Bronchial epithelial cell (primary cell): ENCODE measurements around the gene REM2. TPM values are rescaled to one million over a fixed set of nuclear protein-coding genes. Genes with fewer than 3 reads are reported as not detected.
A peak's percentile ranks its signal among the peaks of the same experiment; 100 is the strongest.

ENCODE experiments used
- DNase-seq: peaks from one replicate; pipeline ENCODE4 v3.0.0-alpha.2; 2010; ENCODE audit warnings: low read depth
- FAIRE-seq: peaks from 2 replicates; lab custom pipeline; 2011; peaks lifted over from hg19 to GRCh38; lab: Jason Lieb, UNC
- H3K27me3 ChIP-seq: 2 replicates; pipeline ENCODE4 v1.5.1; 2011; ENCODE audit warnings: low read length; ENCODE audit not compliant: control insufficient read depth, insufficient read depth
- H3K36me3 ChIP-seq: 2 replicates; pipeline ENCODE4 v1.5.1; 2011; ENCODE audit warnings: low read length; ENCODE audit not compliant: control insufficient read depth, insufficient read depth
- H3K4me3 ChIP-seq: 2 replicates; pipeline ENCODE4 v1.5.1; 2011; ENCODE audit warnings: mild to moderate bottlenecking, low read depth, low read length, control low read depth
- total RNA-seq: library from RNA; depleted of rRNA; stranded (reverse); fragments of >200 nt; gene quantifications from 2 replicates; pipeline ENCODE4 v1.2.1, GENCODE V29; 2014
- TF ChIP-seq, protein P1 (sequence below): IDR thresholded peaks from 2 replicates; pipeline ENCODE4 v1.5.1; 2011; ENCODE audit warnings: mild to moderate bottlenecking, moderate library complexity, low read length, control low read depth, inconsistent platforms; ENCODE audit not compliant: insufficient read depth, severe bottlenecking

The REM2 gene
- total RNA-seq, 1 donor from 2014 or later = not detected

GRCh38 chr14:22875748-22876319, 7.2 kb upstream of the REM2 start:
- Histone ChIP-seq H3K27me3 (no peaks in the 10 kb centered on the region), H3K36me3 (peaks cover 49% of the 10 kb centered on the region), H3K4me3 (no peak overlapping the region)
- FAIRE-seq = no peak
- TF ChIP-seq, protein P1, sequence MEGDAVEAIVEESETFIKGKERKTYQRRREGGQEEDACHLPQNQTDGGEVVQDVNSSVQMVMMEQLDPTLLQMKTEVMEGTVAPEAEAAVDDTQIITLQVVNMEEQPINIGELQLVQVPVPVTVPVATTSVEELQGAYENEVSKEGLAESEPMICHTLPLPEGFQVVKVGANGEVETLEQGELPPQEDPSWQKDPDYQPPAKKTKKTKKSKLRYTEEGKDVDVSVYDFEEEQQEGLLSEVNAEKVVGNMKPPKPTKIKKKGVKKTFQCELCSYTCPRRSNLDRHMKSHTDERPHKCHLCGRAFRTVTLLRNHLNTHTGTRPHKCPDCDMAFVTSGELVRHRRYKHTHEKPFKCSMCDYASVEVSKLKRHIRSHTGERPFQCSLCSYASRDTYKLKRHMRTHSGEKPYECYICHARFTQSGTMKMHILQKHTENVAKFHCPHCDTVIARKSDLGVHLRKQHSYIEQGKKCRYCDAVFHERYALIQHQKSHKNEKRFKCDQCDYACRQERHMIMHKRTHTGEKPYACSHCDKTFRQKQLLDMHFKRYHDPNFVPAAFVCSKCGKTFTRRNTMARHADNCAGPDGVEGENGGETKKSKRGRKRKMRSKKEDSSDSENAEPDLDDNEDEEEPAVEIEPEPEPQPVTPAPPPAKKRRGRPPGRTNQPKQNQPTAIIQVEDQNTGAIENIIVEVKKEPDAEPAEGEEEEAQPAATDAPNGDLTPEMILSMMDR = no peak
- DNase-seq = no peak

- Histone ChIP-seq H3K4me3 (no peak overlapping the region), H3K36me3 (peaks cover 49% of the 10 kb centered on the region), H3K27me3 (no peaks in the 10 kb centered on the region)
- DNase-seq (no peak), FAIRE-seq (no peak)
- TF ChIP-seq, protein P1 = no peak
Measured at GRCh38 chr14:22877000-22877501, 6.0 kb upstream of the REM2 start.

DNA sequence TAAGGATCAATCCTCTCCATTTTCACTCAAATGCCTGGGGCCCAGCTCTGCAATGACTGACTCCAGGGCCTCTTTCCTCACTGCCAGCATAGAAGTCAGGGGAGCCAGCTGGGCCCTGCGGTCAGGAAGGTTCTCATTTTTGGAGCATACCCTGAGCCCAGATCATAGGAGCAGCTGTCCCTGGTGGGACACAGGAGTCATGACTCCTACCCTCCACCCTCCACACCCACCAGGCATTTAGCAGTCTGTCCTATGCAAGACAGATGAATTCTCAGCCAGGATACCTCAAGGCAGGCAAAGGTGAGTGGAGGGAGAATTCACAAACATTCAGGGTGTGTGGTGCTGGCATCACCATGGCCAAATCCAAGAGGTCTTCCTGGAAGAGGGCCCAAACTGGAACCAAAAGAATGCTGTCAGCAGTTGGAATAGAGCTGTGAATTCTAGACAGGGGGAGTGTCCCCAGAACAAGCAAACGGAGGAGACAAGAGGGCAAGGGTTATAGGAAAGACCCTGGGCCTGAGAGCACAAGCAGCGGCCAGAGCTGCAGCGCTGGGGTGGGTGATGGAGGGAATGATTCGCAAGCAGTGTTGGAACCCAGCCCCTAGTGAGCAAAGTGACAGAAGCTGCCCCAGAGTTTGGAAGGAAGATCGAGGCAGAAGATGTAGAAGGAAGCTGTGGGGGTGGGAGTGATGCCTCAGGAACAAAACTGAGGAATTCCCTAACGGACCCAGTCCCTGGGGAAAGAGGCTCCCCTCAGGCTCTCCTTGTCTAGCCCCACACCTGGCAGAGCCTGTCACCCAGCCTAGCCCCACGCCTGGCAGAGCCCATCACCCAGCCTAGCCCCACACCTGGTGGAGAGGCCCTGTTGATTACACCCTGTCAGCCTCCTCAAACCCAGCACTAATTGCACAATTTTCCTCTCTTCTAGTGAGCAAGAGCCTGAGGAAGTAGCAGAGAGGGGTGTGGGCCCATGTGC, 4.5 kb upstream of the REM2 start:
- H3K4me3 ChIP-seq = no peak overlapping the region
- FAIRE-seq = no peak
- peaks cover 45% of the 10 kb centered on the region for H3K36me3 ChIP-seq
- H3K27me3 ChIP-seq = no peaks in the 10 kb centered on the region
- TF ChIP-seq, protein P1 = no peak
- no peak for DNase-seq

GRCh38 chr14:22882064-22882463, 958 bp upstream of the REM2 start:
- TF ChIP-seq, protein P1 = no peak
- FAIRE-seq (no peak), DNase-seq (no peak)
- H3K4me3 ChIP-seq = no peak overlapping the region
- no peaks in the 10 kb centered on the region for H3K27me3 ChIP-seq
- peaks cover 18% of the 10 kb centered on the region for H3K36me3 ChIP-seq

GRCh38 chr14:22882529-22883172, 371 bp upstream of the REM2 start:
- no peak overlapping the region for H3K4me3 ChIP-seq
- no peak for FAIRE-seq
- TF ChIP-seq, protein P1 = no peak
- peak; percentile 74 for DNase-seq
- H3K27me3 ChIP-seq = no peaks in the 10 kb centered on the region
- H3K36me3 ChIP-seq = peaks cover 13% of the 10 kb centered on the region
